K562 (cell line): Measurements from ENCODE around the gene ARPC4. TPM values are rescaled to one million over a fixed set of nuclear protein-coding genes. Genes with fewer than 3 reads are reported as not detected.

Source experiments
- ATAC-seq: fragments of 200-7000 bp; cut with Tn5 transposase; 3 replicates; pipeline ENCODE4 v1.9.1; 2020; ENCODE audit warnings: moderate library complexity
- BruUV-seq: library from RNA; stranded (reverse); fragments of 400-500 nt; replicated peaks from 2 replicates; lab custom pipeline; 2021; lab: Mats Ljungman, UMichigan
- CTCF ChIA-PET: fragments of 300-600 bp; formaldehyde crosslinking; extraction: SDS; loops from one replicate; lab custom pipeline; 2021; ENCODE audit warnings: low intra/inter-chr PET ratio; lab: Yijun Ruan, JAX
- POLR2A ChIA-PET: fragments of 300-600, 350-650 bp; sonication (Branson Sonifier 250); formaldehyde crosslinking; extraction: SDS; loops from one replicate; lab custom pipeline; 2021; ENCODE audit warnings: antibody characterized with exemption, inconsistent platforms; lab: Yijun Ruan, JAX
- DNase-seq, 4 experiments: peaks; one replicate each; pipeline versions ENCODE4 v3.0.0 to v3.0.0-alpha.2; 2011 to 2018; ENCODE audit warnings: low spot score in 3 of 4, mixed read lengths in 3 of 4; ENCODE audit errors: extremely low read depth in 1 of 4
- FAIRE-seq: peaks from 2 replicates; lab custom pipeline; 2011; peaks lifted over from hg19 to GRCh38; lab: Jason Lieb, UNC
- H2AFZ ChIP-seq: 2 replicates; pipeline ENCODE4 v1.6.0; 2011; ENCODE audit warnings: low read depth, low read length, control low read depth, inconsistent platforms
- H3K27ac ChIP-seq: fragments of 200-600 bp; 3 replicates; pipeline ENCODE4 v1.8.0; 2011; ENCODE audit warnings: low read depth, mild to moderate bottlenecking, control low read depth, inconsistent platforms, low read length, moderate library complexity, mixed read lengths; ENCODE audit errors: extremely low read depth
- H3K27me3 ChIP-seq, 2 experiments: fragments of 300-600 bp in 1 of 2; 2 replicates in 1 of 2; 3 replicates in 1 of 2; pipeline versions ENCODE4 v1.6.0 to v1.8.0; 2011; ENCODE audit warnings: inconsistent platforms in 2 of 2, low read length in 2 of 2, mild to moderate bottlenecking in 1 of 2, mixed read lengths in 1 of 2, moderate library complexity in 1 of 2; ENCODE audit not compliant: control insufficient read depth in 2 of 2, insufficient read depth in 2 of 2
- H3K36me3 ChIP-seq: fragments of 300-600 bp; 3 replicates; pipeline ENCODE4 v1.8.0; 2011; ENCODE audit warnings: mild to moderate bottlenecking, low read length, inconsistent platforms; ENCODE audit not compliant: control insufficient read depth, insufficient read depth
- H3K4me1 ChIP-seq, 2 experiments: fragments of 200-600 bp in 1 of 2; replicated peaks in 1 of 2; 2 replicates in 1 of 2; 3 replicates in 1 of 2; pipeline versions ENCODE4 v1.5.1 to v1.8.0; 2011; ENCODE audit warnings: inconsistent platforms in 2 of 2, low read length in 2 of 2, mild to moderate bottlenecking in 1 of 2, mixed read lengths in 1 of 2, moderate library complexity in 1 of 2; ENCODE audit not compliant: control insufficient read depth in 2 of 2, insufficient read depth in 2 of 2
- H3K4me2 ChIP-seq: 2 replicates; pipeline ENCODE4 v1.6.1; 2011; ENCODE audit warnings: low read length, control low read depth, inconsistent platforms, mixed read lengths; ENCODE audit not compliant: insufficient read depth
- H3K4me3 ChIP-seq: fragments of 200-600 bp; sonication (generic), shearing (Covaris generic); 2 replicates; pipeline ENCODE4 v1.5.1; 2016; ENCODE audit warnings: control low read depth, inconsistent platforms
- H3K79me2 ChIP-seq: fragments of 200-600 bp; 3 replicates; pipeline ENCODE4 v1.8.0; 2011; ENCODE audit warnings: low read length, inconsistent platforms; ENCODE audit not compliant: control insufficient read depth, insufficient read depth
- H3K9ac ChIP-seq, 2 experiments: 2 replicates each; pipeline versions ENCODE4 v1.6.0 to v1.6.1; 2011; ENCODE audit warnings: low read depth in 2 of 2, low read length in 2 of 2, control low read depth in 1 of 2, inconsistent platforms in 1 of 2, mild to moderate bottlenecking in 1 of 2, mixed read lengths in 1 of 2; ENCODE audit not compliant: insufficient read depth in 1 of 2
- H3K9me1 ChIP-seq: one replicate; pipeline ENCODE4 v1.6.0; 2011; ENCODE audit warnings: inconsistent platforms, mild to moderate bottlenecking, low read length, moderate library complexity; ENCODE audit not compliant: control insufficient read depth, insufficient read depth
- H3K9me3 ChIP-seq: replicated peaks from 2 replicates; pipeline ENCODE4 v1.5.1; 2011; ENCODE audit warnings: low read depth, low read length, inconsistent platforms; ENCODE audit not compliant: control insufficient read depth, insufficient read depth
- H4K20me1 ChIP-seq: replicated peaks from 2 replicates; pipeline ENCODE4 v1.6.1; 2011; ENCODE audit warnings: low read length, inconsistent platforms, mixed read lengths; ENCODE audit not compliant: control insufficient read depth, insufficient read depth
- ADNP ChIP-seq: fragments of 200-800 bp; sonication (Bioruptor generic); IDR thresholded peaks from 2 replicates; pipeline ENCODE4 v1.6.1; 2016; ENCODE audit warnings: missing genetic modification characterization, missing compliant biosample characterization
- BCOR ChIP-seq: fragments of 450-650 bp; IDR thresholded peaks from 2 replicates; pipeline ENCODE4 v1.6.1; 2016
- BHLHE40 ChIP-seq: IDR thresholded peaks from 2 replicates; pipeline ENCODE4 v1.6.1; 2011; ENCODE audit warnings: low read length, improper control_type of control experiment
- CHD4 ChIP-seq: fragments of 200-600 bp; sonication (generic); IDR thresholded peaks from 3 replicates; pipeline ENCODE4 v1.6.1; 2012; ENCODE audit warnings: low read depth, mild to moderate bottlenecking, mixed read lengths, low read length, inconsistent platforms; ENCODE audit not compliant: insufficient read depth, insufficient replicate concordance, poor library complexity, severe bottlenecking
- HDAC2 ChIP-seq: fragments of 450-650 bp; IDR thresholded peaks from 2 replicates; pipeline ENCODE4 v1.6.1; 2016; ENCODE audit warnings: mild to moderate bottlenecking
- KDM1A ChIP-seq, 2 experiments: fragments of 450-650 bp; IDR thresholded peaks; 2 replicates each; pipeline ENCODE4 v1.6.1; 2016; ENCODE audit warnings: mild to moderate bottlenecking in 2 of 2
- PHF21A ChIP-seq: fragments of 450-650 bp; IDR thresholded peaks from 2 replicates; pipeline ENCODE4 v1.6.1; 2017; ENCODE audit warnings: low read depth, borderline replicate concordance
- RAD51 ChIP-seq: fragments of 450-650 bp; IDR thresholded peaks from 2 replicates; pipeline ENCODE4 v1.7.1; 2016; ENCODE audit warnings: low read depth, mild to moderate bottlenecking, borderline replicate concordance
- ZNF140 ChIP-seq: fragments of 250-450 bp; sonication (Bioruptor Pico); IDR thresholded peaks from 2 replicates; pipeline ENCODE4 v1.8.0; 2021; ENCODE audit warnings: moderate library complexity, mild to moderate bottlenecking, inconsistent platforms
- ZNF318 ChIP-seq, 2 experiments: fragments of 450-650 bp; IDR thresholded peaks; 2 replicates each; pipeline ENCODE4 v1.6.1; 2016; ENCODE audit warnings: mild to moderate bottlenecking in 2 of 2, borderline replicate concordance in 1 of 2, low read depth in 1 of 2, moderate library complexity in 1 of 2
- WGBS: fragments of 100-300 bp; shearing (Covaris generic); methylation state at CpG from one replicate; pipeline ENCODE4 v1.1.6; 2016; ENCODE audit warnings: low coverage, mixed read lengths; ENCODE audit not compliant: insufficient coverage; ENCODE audit errors: missing lambda C conversion rate; 5-methylcytosine and 5-hydroxymethylcytosine counted together
- in situ Hi-C: fragments of 300-500 bp; cut with MboI; formaldehyde crosslinking; loops from 4 replicates; pipeline ENCODE4 v1.15.0; 2018; ENCODE audit warnings: inconsistent platforms, mixed read lengths
- intact Hi-C: fragments of 100-400 bp; cut with micrococcal nuclease; formaldehyde crosslinking; loops from 2 replicates; pipeline ENCODE4 v1.14.2; 2022
- polyA plus RNA-seq, 8 experiments: library from polyadenylated mRNA; depleted of rRNA in 4 of 8; stranded (reverse) in 5 of 8; unstranded in 3 of 8; fragments of >200 nt; fragmentation: Nextera tagmentation in 2 of 8; fragmentation: Illumina TruSeq in 1 of 8; extraction: Ambion mirVana in 2 of 8; extraction: Trizol in 1 of 8; gene quantifications; 2 replicates each; pipeline versions ENCODE4 v1.2.1 to v1.2.3, GENCODE V29; 2011 to 2014; ENCODE audit warnings: inconsistent platforms in 1 of 8, missing spikeins in 1 of 8
- total RNA-seq, 7 experiments: library from RNA; depleted of rRNA in 6 of 7; stranded (reverse); fragments of >200 nt in 6 of 7; fragmentation: Illumina TruSeq in 2 of 7; extraction: Trizol in 2 of 7; gene quantifications; 2 replicates each; pipeline versions ENCODE4 v1.2.1 to v1.2.3, GENCODE V29; 2011 to 2021; ENCODE audit warnings: low replicate concordance in 1 of 7
- TF ChIP-seq, protein P1 (sequence below): fragments of 450-650 bp; formaldehyde crosslinking; IDR thresholded peaks from 2 replicates; pipeline ENCODE4 v1.4.0; 2020; ENCODE audit warnings: mild to moderate bottlenecking, mixed read lengths

The ARPC4 gene
- total and polyA plus RNA-seq, 9 of the 15 experiments (the other 6 are each of a cell fraction or from before 2014, with no cell fraction given), result 20.1 to 153 (median 119) TPM

- intact Hi-C loops (no loop called here), in situ Hi-C loops (no loop called here)
- H3K27ac ChIP-seq, result no peak overlapping the region
- H3K9me1 ChIP-seq, result no peaks in the 10 kb centered on the region
- no peak for ATAC-seq
- no peaks in the 10 kb centered on the region for H4K20me1 ChIP-seq
- H3K79me2 ChIP-seq, result no peaks in the 10 kb centered on the region
- POLR2A ChIA-PET, result interaction anchor here (0.6 to 0.9 kb wide), 5 partner anchors 10 to 317 kb away, joined by 3 to 5 read pairs (median 4); partner anchors contain the start of gene EMC3
- H3K4me2 ChIP-seq, result peak overlapping the region; percentile 71
- H3K9me3 ChIP-seq, result no peaks in the 10 kb centered on the region
- no peaks in the 10 kb centered on the region for H3K27me3 ChIP-seq
- H3K4me3 ChIP-seq, result peak overlapping the region; percentile 37
- no TSS peak for BruUV-seq
- peaks cover 0 to 19% of the 10 kb centered on the region in 2 experiments; a peak in 3 of 5 replicates for H3K4me1 ChIP-seq
- no peaks in the 10 kb centered on the region for H3K36me3 ChIP-seq
- H3K9ac ChIP-seq, result peak overlapping the region; percentile 48 to 79; a peak in 3 of 4 replicates
- no peak for FAIRE-seq
- no peak for DNase-seq
- 32% methylated on average over 15 of the region's 15 CpGs for WGBS
- CTCF ChIA-PET, result no interaction called here
- H2AFZ ChIP-seq, result peak overlapping the region; percentile 83
- peak; percentile 80; the same call in 1 of the 2 replicates for TF ChIP-seq BCOR
- TF ChIP-seq BHLHE40, result peak; percentile 58
- TF ChIP-seq ADNP (tag), result peak; percentile 74; the same call in 1 of the 2 replicates
- peak; percentile 25; the same call in 1 of the 2 replicates for TF ChIP-seq PHF21A
- TF ChIP-seq KDM1A (IDR thresholded peaks at IDR 0.05), result peak; percentile 19 to 57; a peak in 2 of 4 replicates
- TF ChIP-seq RAD51, result peak; percentile 92
- TF ChIP-seq ZNF140 (CRISPR knock-in tag), result no peak
- TF ChIP-seq CHD4, result peak; percentile 87
- TF ChIP-seq ZNF318 (IDR thresholded peaks at IDR 0.05; ENCODE audit: borderline replicate concordance in 1 of 2, low read depth in 1 of 2), result no peak
- TF ChIP-seq, protein P1, sequence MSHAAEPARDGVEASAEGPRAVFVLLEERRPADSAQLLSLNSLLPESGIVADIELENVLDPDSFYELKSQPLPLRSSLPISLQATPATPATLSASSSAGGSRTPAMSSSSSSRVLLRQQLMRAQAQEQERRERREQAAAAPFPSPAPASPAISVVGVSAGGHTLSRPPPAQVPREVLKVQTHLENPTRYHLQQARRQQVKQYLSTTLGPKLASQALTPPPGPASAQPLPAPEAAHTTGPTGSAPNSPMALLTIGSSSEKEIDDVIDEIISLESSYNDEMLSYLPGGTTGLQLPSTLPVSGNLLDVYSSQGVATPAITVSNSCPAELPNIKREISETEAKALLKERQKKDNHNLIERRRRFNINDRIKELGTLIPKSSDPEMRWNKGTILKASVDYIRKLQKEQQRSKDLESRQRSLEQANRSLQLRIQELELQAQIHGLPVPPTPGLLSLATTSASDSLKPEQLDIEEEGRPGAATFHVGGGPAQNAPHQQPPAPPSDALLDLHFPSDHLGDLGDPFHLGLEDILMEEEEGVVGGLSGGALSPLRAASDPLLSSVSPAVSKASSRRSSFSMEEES (CRISPR knock-in tag), result peak; percentile 93
- TF ChIP-seq HDAC2, result peak; percentile 29; the same call in 1 of the 2 replicates
Measured at GRCh38 chr3:9770276-9770812, 22.5 kb upstream of the ARPC4 start.
